ENCODE measurements around the gene PLA2G12B. TPM values are rescaled to one million over a fixed set of nuclear protein-coding genes. Genes with fewer than 3 reads are reported as not detected.
"Not testable (repeated sequence)": the region's sequence is repeated elsewhere in the genome, so short reads cannot be mapped to it uniquely, and the experiment has no call there.

The PLA2G12B gene
- polyA plus RNA-seq, 4 donors, result 18.7 to 73.9 (median 36.8) TPM

- WGBS, 3 donors, result 93 to 97% (median 94%) methylated on average over 2 of the region's 2 CpGs
- H3K4me3 ChIP-seq (ENCODE audit: low read depth in 1 of 3, low read length in 3 of 3), result no peak overlapping the region
- H3K36me3 ChIP-seq (ENCODE audit: control insufficient read depth in 3 of 3, insufficient read depth in 2 of 3, low read depth in 1 of 3, low read length in 3 of 3), result peaks cover 0 to 33% (median 10%) of the 10 kb centered on the region in 3 donors
- no peak for DNase-seq
- no peak overlapping the region for H3K27ac ChIP-seq (ENCODE audit: low read depth in 1 of 3, low read length in 2 of 3)
- FAIRE-seq, result no peak
- H3K4me1 ChIP-seq (ENCODE audit: control insufficient read depth in 3 of 3, insufficient read depth in 2 of 3, low read depth in 1 of 3, low read length in 2 of 3), result no peaks in the 10 kb centered on the region
- no peaks in the 10 kb centered on the region for H3K9me3 ChIP-seq (ENCODE audit: control insufficient read depth in 2 of 2, insufficient read depth in 1 of 2, low read depth in 1 of 2, low read length in 1 of 2)
- H3K27me3 ChIP-seq (ENCODE audit: control insufficient read depth in 3 of 3, insufficient read depth in 3 of 3, low read length in 3 of 3), result peaks cover 0 to 2% (median 0%) of the 10 kb centered on the region in 3 donors
Observed at GRCh38 chr10:72930276-72930675, 24.3 kb downstream of the PLA2G12B start.

DNA sequence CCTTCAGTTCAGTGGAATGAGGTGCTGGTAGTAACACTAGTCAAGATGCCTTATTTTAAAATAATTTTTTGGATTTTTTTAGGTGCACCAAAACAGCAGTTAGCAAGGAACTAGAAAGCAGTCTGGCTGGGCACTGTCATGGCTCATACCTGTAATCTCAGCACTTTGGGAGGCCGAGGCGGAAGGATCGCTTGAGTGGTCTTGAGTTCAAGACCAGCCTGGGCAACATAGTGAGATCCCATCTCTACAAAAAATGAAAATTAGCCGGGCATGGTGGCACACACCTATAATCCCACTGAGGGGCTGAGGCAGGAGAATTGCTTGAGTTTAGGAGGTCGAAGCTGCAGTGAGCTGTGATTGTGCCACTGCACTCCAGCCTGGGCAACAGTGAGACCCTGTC, 25.8 kb downstream of the PLA2G12B start:
- Histone ChIP-seq H3K27ac (ENCODE audit: low read depth in 1 of 3, low read length in 2 of 3) (no peak overlapping the region), H3K27me3 (ENCODE audit: control insufficient read depth in 3 of 3, insufficient read depth in 3 of 3, low read length in 3 of 3) (peaks cover 0 to 2% (median 0%) of the 10 kb centered on the region in 3 donors), H3K9me3 (ENCODE audit: control insufficient read depth in 2 of 2, insufficient read depth in 1 of 2, low read depth in 1 of 2, low read length in 1 of 2) (no peaks in the 10 kb centered on the region), H3K4me3 (ENCODE audit: low read depth in 1 of 3, low read length in 3 of 3) (no peak overlapping the region), H3K4me1 (ENCODE audit: control insufficient read depth in 3 of 3, insufficient read depth in 2 of 3, low read depth in 1 of 3, low read length in 2 of 3) (no peaks in the 10 kb centered on the region), H3K36me3 (ENCODE audit: control insufficient read depth in 3 of 3, insufficient read depth in 2 of 3, low read depth in 1 of 3, low read length in 3 of 3) (peaks cover 0 to 20% (median 2%) of the 10 kb centered on the region in 3 donors)
- FAIRE-seq (no peak), DNase-seq (no peak)
- WGBS, 3 donors, result 88 to 93% (median 90%) methylated on average over 5 of the region's 5 CpGs

GRCh38 chr10:72927485-72927884, 27.1 kb downstream of the PLA2G12B start:
- peaks cover 0 to 2% (median 0%) of the 10 kb centered on the region in 3 donors for H3K27me3 ChIP-seq (ENCODE audit: control insufficient read depth in 3 of 3, insufficient read depth in 3 of 3, low read length in 3 of 3)

DNA sequence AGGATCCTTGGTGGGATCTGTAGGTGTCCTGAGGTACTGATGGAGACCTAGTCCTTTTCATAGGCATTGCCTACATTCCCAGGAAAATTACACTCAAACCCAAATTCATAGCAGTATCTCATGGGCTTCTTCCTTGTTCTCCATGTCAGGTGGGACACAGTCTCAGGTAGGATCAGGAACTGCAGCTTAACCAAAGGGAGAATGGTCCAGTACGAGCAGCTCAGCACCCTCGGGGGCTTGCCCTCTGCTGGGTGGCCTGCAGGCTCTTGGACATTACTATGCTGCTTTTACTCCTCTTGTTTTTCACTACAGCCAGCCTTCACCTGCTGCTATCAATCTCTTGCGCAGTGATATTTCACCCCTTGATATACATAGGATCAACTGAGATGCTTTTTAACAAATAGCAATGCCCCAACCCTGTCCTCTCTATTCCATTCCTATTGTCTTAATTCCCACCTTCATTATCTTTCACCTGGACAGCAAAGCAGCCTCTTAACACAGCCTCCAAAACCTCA, 28.6 kb downstream of the PLA2G12B start:
- H3K27me3 ChIP-seq (ENCODE audit: control insufficient read depth in 3 of 3, insufficient read depth in 3 of 3, low read length in 3 of 3), result no peaks in the 10 kb centered on the region
- no peak overlapping the region for H3K4me3 ChIP-seq (ENCODE audit: low read depth in 1 of 3, low read length in 3 of 3)
- H3K36me3 ChIP-seq (ENCODE audit: control insufficient read depth in 3 of 3, insufficient read depth in 2 of 3, low read depth in 1 of 3, low read length in 3 of 3), result peaks cover 0 to 4% (median 0%) of the 10 kb centered on the region in 3 donors
- DNase-seq, result no peak
- WGBS, 3 donors, result 92 to 93% (median 92%) methylated on average over 3 of the region's 3 CpGs
- FAIRE-seq, result no peak
- no peak overlapping the region for H3K27ac ChIP-seq (ENCODE audit: low read depth in 1 of 3, low read length in 2 of 3)
- H3K4me1 ChIP-seq (ENCODE audit: control insufficient read depth in 3 of 3, insufficient read depth in 2 of 3, low read depth in 1 of 3, low read length in 2 of 3), result no peaks in the 10 kb centered on the region
- H3K9me3 ChIP-seq (ENCODE audit: control insufficient read depth in 2 of 2, insufficient read depth in 1 of 2, low read depth in 1 of 2, low read length in 1 of 2), result peaks cover 0 to 6% of the 10 kb centered on the region in 2 donors

More at GRCh38 chr10:72927485-72927884, 27.1 kb downstream of the PLA2G12B start:
- H3K9me3 ChIP-seq (ENCODE audit: control insufficient read depth in 2 of 2, insufficient read depth in 1 of 2, low read depth in 1 of 2, low read length in 1 of 2), result no peaks in the 10 kb centered on the region
- no peak overlapping the region for H3K4me3 ChIP-seq (ENCODE audit: low read depth in 1 of 3, low read length in 3 of 3)
- H3K27ac ChIP-seq (ENCODE audit: low read depth in 1 of 3, low read length in 2 of 3), result no peak overlapping the region
- H3K4me1 ChIP-seq (ENCODE audit: control insufficient read depth in 3 of 3, insufficient read depth in 2 of 3, low read depth in 1 of 3, low read length in 2 of 3), result no peaks in the 10 kb centered on the region
- H3K36me3 ChIP-seq (ENCODE audit: control insufficient read depth in 3 of 3, insufficient read depth in 2 of 3, low read depth in 1 of 3, low read length in 3 of 3), result peaks cover 0 to 11% (median 0%) of the 10 kb centered on the region in 3 donors
- 61 to 76% (median 76%) methylated on average over 5 of the region's 5 CpGs for WGBS, 3 donors
- FAIRE-seq (no peak), DNase-seq (no peak)

GRCh38 chr10:72924351-72924750, 30.3 kb downstream of the PLA2G12B start:
- H3K27ac ChIP-seq (ENCODE audit: low read depth in 1 of 3, low read length in 2 of 3), result no peak overlapping the region
- DNase-seq, result no peak

GRCh38 chr10:72921147-72921683, 33.4 kb downstream of the PLA2G12B start:
- H3K27me3 ChIP-seq (ENCODE audit: control insufficient read depth in 3 of 3, insufficient read depth in 3 of 3, low read length in 3 of 3); H3K9me3 ChIP-seq (ENCODE audit: control insufficient read depth in 2 of 2, insufficient read depth in 1 of 2, low read depth in 1 of 2, low read length in 1 of 2); FAIRE-seq; H3K4me1 ChIP-seq (ENCODE audit: control insufficient read depth in 3 of 3, insufficient read depth in 2 of 3, low read depth in 1 of 3, low read length in 2 of 3); H3K4me3 ChIP-seq (ENCODE audit: low read depth in 1 of 3, low read length in 3 of 3); H3K36me3 ChIP-seq (ENCODE audit: control insufficient read depth in 3 of 3, insufficient read depth in 2 of 3, low read depth in 1 of 3, low read length in 3 of 3); H3K27ac ChIP-seq (ENCODE audit: low read depth in 1 of 3, low read length in 2 of 3); DNase-seq: not testable (repeated sequence)
- 85 to 100% (median 89%) methylated on average over 1 of the region's 1 CpG for WGBS, 3 donors

More at GRCh38 chr10:72924351-72924750, 30.3 kb downstream of the PLA2G12B start:
- WGBS, 3 donors, result 95 to 96% (median 96%) methylated on average over 13 of the region's 13 CpGs
- H3K9me3 ChIP-seq (ENCODE audit: control insufficient read depth in 2 of 2, insufficient read depth in 1 of 2, low read depth in 1 of 2, low read length in 1 of 2), result peaks cover 0 to 6% of the 10 kb centered on the region in 2 donors
- no peak for FAIRE-seq
- H3K4me1 ChIP-seq (ENCODE audit: control insufficient read depth in 3 of 3, insufficient read depth in 2 of 3, low read depth in 1 of 3, low read length in 2 of 3), result no peaks in the 10 kb centered on the region
- H3K27me3 ChIP-seq (ENCODE audit: control insufficient read depth in 3 of 3, insufficient read depth in 3 of 3, low read length in 3 of 3), result no peaks in the 10 kb centered on the region
- no peak overlapping the region for H3K4me3 ChIP-seq (ENCODE audit: low read depth in 1 of 3, low read length in 3 of 3)
- peaks cover 0 to 4% (median 0%) of the 10 kb centered on the region in 3 donors for H3K36me3 ChIP-seq (ENCODE audit: control insufficient read depth in 3 of 3, insufficient read depth in 2 of 3, low read depth in 1 of 3, low read length in 3 of 3)

DNA sequence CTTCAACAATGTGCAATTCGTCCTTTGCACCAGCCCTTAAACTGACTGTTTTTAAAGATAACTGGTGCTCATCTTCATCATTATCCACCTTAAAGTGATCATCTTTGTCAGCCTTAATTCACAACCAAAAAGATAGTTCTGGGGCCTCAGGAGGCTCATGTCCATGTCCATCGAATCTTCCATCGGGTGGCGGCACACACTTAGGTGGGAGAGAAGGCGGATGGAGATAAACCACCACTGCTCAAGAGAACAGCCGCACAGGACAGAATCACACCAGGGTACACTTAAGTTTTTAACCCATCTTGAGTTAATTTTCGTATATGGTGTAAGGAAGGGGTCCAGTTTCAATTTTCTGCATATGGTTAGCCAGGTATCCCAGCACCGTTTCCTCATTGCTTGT, 36.3 kb downstream of the PLA2G12B start:
- DNase-seq (no peak), FAIRE-seq (no peak)
- no peak overlapping the region for H3K4me3 ChIP-seq (ENCODE audit: low read depth in 1 of 3, low read length in 3 of 3)
- H3K9me3 ChIP-seq (ENCODE audit: control insufficient read depth in 2 of 2, insufficient read depth in 1 of 2, low read depth in 1 of 2, low read length in 1 of 2), result peaks cover 0 to 6% of the 10 kb centered on the region in 2 donors
- 91 to 94% (median 92%) methylated on average over 8 of the region's 8 CpGs for WGBS, 3 donors
- H3K4me1 ChIP-seq (ENCODE audit: control insufficient read depth in 3 of 3, insufficient read depth in 2 of 3, low read depth in 1 of 3, low read length in 2 of 3), result no peaks in the 10 kb centered on the region
- H3K36me3 ChIP-seq (ENCODE audit: control insufficient read depth in 3 of 3, insufficient read depth in 2 of 3, low read depth in 1 of 3, low read length in 3 of 3), result peaks cover 0 to 1% (median 0%) of the 10 kb centered on the region in 3 donors
- H3K27ac ChIP-seq (ENCODE audit: low read depth in 1 of 3, low read length in 2 of 3), result no peak overlapping the region
- no peaks in the 10 kb centered on the region for H3K27me3 ChIP-seq (ENCODE audit: control insufficient read depth in 3 of 3, insufficient read depth in 3 of 3, low read length in 3 of 3)

- H3K27me3 ChIP-seq (ENCODE audit: control insufficient read depth in 3 of 3, insufficient read depth in 3 of 3, low read length in 3 of 3); H3K4me3 ChIP-seq (ENCODE audit: low read depth in 1 of 3, low read length in 3 of 3); H3K4me1 ChIP-seq (ENCODE audit: control insufficient read depth in 3 of 3, insufficient read depth in 2 of 3, low read depth in 1 of 3, low read length in 2 of 3); FAIRE-seq; DNase-seq; H3K27ac ChIP-seq (ENCODE audit: low read depth in 1 of 3, low read length in 2 of 3); H3K9me3 ChIP-seq (ENCODE audit: control insufficient read depth in 2 of 2, insufficient read depth in 1 of 2, low read depth in 1 of 2, low read length in 1 of 2); H3K36me3 ChIP-seq (ENCODE audit: control insufficient read depth in 3 of 3, insufficient read depth in 2 of 3, low read depth in 1 of 3, low read length in 3 of 3): not testable (repeated sequence)
- 77 to 80% (median 79%) methylated on average over 2 of the region's 2 CpGs for WGBS, 3 donors
Observed at GRCh38 chr10:72917803-72918332, 36.7 kb downstream of the PLA2G12B start.
